D721Med (cell line): ENCODE results near the gene PCDHGA11.
A peak's percentile ranks its signal among the peaks of the same experiment; 100 is the strongest.
"Not testable (repeated sequence)": the region's sequence is repeated elsewhere in the genome, so short reads cannot be mapped to it uniquely, and the experiment has no call there.

ENCODE experiments used
- DNase-seq: peaks from one replicate; pipeline ENCODE4 v3.0.0; 2011; ENCODE audit warnings: low spot score; ENCODE audit not compliant: insufficient read length
- FAIRE-seq: peaks from 2 replicates; lab custom pipeline; 2011; peaks lifted over from hg19 to GRCh38; lab: Jason Lieb, UNC
- CTCF ChIP-seq: IDR thresholded peaks from 2 replicates; pipeline ENCODE4 v1.5.1; 2012; ENCODE audit warnings: mild to moderate bottlenecking, control low read depth; ENCODE audit not compliant: insufficient read depth; ENCODE audit errors: missing control alignments

Gene PCDHGA11

GRCh38 chr5:141393267-141393666 is 27.6 kb upstream of the PCDHGA11 start:
- FAIRE-seq (no peak), DNase-seq (no peak)
- TF ChIP-seq CTCF: no peak

- not testable (repeated sequence) for FAIRE-seq, DNase-seq
These were observed 26.3 kb upstream of the PCDHGA11 start for GRCh38 chr5:141394401-141395187.

GRCh38 chr5:141397756-141398551 is 22.9 kb upstream of the PCDHGA11 start, which contains the start of gene PCDHGB5:
PCDHGB5 (plus strand) TSS chr5:141397947; CDS start chr5:141398128, 181 bp downstream.
- DNase-seq, FAIRE-seq: not testable (repeated sequence)

- no peak for FAIRE-seq
- no peak for TF ChIP-seq CTCF
- DNase-seq: no peak
These were observed 22.2 kb upstream of the PCDHGA11 start for GRCh38 chr5:141398608-141399007.

- FAIRE-seq: no peak
These were observed 21.1 kb upstream of the PCDHGA11 start for GRCh38 chr5:141399555-141400258.

GRCh38 chr5:141402553-141403243 is 18.2 kb upstream of the PCDHGA11 start, which contains the start of gene PCDHGA9:
PCDHGA9 (plus strand) TSS chr5:141402778; CDS start chr5:141402953, 175 bp downstream.
- peak; percentile 42 for TF ChIP-seq CTCF
- DNase-seq (no peak), FAIRE-seq (no peak)

More at GRCh38 chr5:141399555-141400258, 21.1 kb upstream of the PCDHGA11 start:
- no peak for DNase-seq
- no peak for TF ChIP-seq CTCF

GRCh38 chr5:141403387-141403786 is 17.5 kb upstream of the PCDHGA11 start:
- no peak for TF ChIP-seq CTCF
- FAIRE-seq (no peak), DNase-seq (no peak)

- not testable (repeated sequence) for FAIRE-seq, DNase-seq
These were observed 12.9 kb upstream of the PCDHGA11 start, which contains the start of gene PCDHGB6 for GRCh38 chr5:141407790-141408505. PCDHGB6 (plus strand) TSS chr5:141408021; CDS start chr5:141408203, 182 bp downstream.
